ENCODE measurements around the gene FAM200A.

Gene FAM200A

DNA sequence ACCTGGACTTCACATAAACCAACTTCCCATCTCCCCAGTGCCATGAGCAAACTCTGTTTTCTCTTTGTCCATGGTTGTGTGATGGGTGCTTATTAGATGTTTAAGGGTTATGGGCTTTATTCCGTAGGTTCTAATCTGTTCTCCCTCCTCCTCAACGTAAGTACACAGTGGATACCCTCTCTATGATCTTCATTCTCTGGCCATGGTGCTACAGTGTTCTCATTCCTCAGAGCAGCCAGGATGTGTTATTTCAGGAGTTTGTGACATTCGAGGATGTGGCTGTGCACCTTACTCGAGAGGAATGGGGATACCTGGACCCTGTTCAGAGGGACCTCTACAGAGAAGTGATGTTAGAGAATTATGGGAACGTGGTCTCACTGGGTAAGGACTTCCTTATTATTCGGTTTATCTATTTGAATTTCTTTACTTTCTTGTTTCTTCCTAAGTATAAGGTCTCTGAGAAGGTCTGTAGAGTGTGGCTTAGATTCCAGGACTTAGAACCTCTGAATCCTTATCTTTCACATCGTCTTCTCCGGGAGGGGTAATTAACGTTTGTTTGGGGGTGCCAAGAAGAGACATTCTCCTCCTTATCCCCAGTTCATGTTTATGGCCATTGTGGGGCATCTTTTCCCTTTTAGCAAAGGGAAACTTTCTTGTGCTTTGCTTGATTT, 10.3 kb upstream of the FAM200A start:
- no peak for TF ChIP-seq CTCF (IDR thresholded peaks at IDR 0.05)

- no peak for TF ChIP-seq CTCF (IDR thresholded peaks at IDR 0.05)
Observed at GRCh38 chr7:99561737-99562051, 9.8 kb upstream of the FAM200A start.

- TF ChIP-seq CTCF (IDR thresholded peaks at IDR 0.05) = no peak
Observed at GRCh38 chr7:99560834-99561736, 9.2 kb upstream of the FAM200A start.

- TF ChIP-seq CTCF (IDR thresholded peaks at IDR 0.05) = no peak
Observed at GRCh38 chr7:99559175-99559915, 7.4 kb upstream of the FAM200A start.

DNA sequence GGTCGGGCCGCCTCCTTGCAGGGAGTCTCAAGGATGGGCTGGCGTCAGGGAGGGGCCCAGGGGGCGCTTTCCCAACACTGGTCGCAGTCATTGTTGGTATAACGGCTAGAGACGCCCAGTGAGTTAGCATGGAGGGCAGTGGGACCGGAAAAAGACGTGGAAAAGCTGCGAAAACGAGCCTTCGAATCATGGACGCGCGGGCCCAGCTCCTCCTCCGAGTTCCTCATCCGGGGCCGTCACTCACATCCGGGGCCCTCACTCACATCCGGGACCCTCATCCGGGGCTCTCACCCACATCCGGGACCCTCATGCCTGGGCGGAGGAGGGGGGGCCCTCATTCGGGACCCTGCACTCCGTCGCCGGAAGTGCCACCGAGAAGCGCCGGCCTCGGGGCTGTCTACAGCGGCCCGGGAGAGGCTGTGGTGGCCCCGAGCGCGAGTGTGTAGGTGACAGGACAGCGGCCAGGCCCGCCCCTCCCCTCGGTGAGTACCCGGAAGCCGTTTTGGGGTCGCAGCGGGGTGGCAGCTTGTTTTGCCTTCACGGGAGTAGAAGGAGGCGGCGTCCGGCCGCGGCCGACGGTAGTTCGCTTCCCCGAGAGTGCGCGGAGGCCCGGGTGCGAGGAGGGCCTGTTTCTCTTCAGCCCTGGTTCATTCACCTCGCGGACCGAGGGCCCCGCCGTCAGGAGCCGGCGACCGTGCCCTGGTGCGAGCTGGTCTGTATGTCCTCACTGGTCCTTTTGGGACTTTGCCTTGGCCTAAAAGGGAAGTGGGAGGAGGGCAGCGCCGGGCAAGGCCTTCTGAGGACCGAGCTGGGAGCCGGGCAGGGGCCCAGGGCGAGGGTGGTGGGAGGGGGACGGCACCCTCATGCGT, 6.6 kb upstream of the FAM200A start, which contains the start of gene ZNF655:
ZNF655 (plus strand) TSS at position 337 of the 869 bp plus-strand sequence. CDS start 1,918 bp downstream, outside the sequence.
- TF ChIP-seq CTCF (IDR thresholded peaks at IDR 0.05) = no peak

- TF ChIP-seq CTCF (IDR thresholded peaks at IDR 0.05) = no peak
Observed at GRCh38 chr7:99557940-99558305, 6.0 kb upstream of the FAM200A start.

GRCh38 chr7:99557196-99557607, 5.3 kb upstream of the FAM200A start:
- TF ChIP-seq CTCF (IDR thresholded peaks at IDR 0.05) = no peak

Data from LNCAP (cell line).